HG02852 (cell line): ENCODE results near the gene GRIN2A.

ENCODE experiments used
- ATAC-seq: cut with Tn5 transposase; IDR thresholded peaks from one replicate; pipeline ENCODE4 v1.9.1; 2021; ENCODE audit warnings: mild to moderate bottlenecking, moderate library complexity; ENCODE audit not compliant: unreplicated experiment

The GRIN2A gene

GRCh38 chr16:10137341-10137740 is 44.9 kb downstream of the GRIN2A start:
- no peak for ATAC-seq

DNA sequence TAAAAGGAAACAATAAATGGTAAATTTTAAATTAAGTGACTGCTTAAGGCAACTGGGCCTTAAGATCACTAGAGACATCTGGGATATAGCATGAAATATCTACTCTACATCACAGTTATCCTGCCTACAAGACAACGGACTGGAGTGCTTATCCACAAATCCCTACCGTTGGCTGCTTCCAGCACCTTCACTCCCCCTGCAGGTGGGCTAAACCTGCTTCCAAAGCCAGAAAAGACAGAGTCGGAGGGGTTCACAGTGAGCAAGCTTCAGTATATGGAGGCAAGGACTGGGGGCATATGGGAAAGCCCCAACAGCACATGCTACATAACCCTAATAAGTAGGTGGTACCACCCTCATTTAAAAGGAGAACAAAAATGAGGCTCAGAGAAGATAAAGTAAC is 45.3 kb downstream of the GRIN2A start:
- ATAC-seq, result no peak

- no peak for ATAC-seq
Measured at GRCh38 chr16:10130538-10130937, 51.7 kb downstream of the GRIN2A start.

DNA sequence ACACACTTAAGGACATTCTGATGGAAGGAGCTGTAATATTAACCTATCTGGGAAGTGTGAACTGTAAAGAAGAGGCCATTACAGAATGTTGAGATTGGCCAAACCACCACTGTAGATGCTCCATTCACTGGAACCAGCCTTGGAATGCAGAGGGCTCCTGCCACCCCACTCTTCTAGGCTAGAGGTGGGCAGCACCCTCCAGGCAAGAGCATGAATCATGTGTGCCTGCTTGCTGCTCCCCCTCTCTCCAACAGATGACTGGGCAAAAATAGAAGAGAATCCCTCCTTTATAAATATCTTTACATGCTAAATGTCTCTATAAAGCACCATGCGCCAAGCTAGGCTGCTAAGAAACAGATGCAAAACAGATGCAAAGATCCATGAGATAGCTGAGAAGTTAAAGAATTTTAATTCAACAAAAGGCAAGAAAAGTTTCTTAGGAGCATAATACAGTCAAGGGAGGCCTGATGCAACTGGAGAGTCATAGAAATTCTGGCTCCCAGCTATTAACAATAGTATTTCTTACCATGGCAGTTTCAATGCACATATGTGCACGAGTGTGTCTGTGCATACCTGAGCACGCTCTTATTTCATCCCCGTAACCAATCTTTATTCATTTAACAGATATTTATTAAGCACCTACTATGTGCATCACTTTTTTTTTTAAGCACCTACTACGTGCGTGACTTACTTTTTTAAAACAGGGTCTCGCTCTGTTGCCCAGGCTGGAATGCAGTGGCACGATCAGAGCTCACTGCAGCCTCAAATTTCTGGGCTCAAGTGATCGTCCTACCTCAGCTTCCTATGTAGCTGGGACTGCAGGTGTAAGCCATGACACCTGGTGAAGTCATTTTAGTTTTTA is 53.6 kb downstream of the GRIN2A start:
- no peak for ATAC-seq

GRCh38 chr16:10126686-10127085 is 55.5 kb downstream of the GRIN2A start:
- ATAC-seq, result no peak

GRCh38 chr16:10123141-10123540 is 59.1 kb downstream of the GRIN2A start:
- no peak for ATAC-seq

DNA sequence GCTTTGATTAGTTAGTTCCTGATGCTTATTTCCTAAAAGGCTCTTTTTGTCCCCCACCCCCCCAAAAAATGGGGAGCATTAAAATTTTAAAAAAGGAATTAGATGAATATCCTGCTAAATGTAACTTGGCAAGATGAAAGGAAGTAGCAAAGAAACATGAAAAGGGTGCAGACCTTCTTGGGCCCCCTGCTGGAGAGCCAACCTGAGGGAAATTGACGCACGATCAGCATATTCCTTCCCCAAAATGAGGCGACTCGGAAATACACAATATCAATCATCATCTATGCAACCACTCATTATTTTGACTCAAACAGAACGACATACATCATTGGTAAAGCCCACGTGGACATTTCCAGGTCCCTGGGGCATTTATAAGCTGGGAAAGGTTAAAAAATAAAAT is 59.7 kb downstream of the GRIN2A start:
- no peak for ATAC-seq

DNA sequence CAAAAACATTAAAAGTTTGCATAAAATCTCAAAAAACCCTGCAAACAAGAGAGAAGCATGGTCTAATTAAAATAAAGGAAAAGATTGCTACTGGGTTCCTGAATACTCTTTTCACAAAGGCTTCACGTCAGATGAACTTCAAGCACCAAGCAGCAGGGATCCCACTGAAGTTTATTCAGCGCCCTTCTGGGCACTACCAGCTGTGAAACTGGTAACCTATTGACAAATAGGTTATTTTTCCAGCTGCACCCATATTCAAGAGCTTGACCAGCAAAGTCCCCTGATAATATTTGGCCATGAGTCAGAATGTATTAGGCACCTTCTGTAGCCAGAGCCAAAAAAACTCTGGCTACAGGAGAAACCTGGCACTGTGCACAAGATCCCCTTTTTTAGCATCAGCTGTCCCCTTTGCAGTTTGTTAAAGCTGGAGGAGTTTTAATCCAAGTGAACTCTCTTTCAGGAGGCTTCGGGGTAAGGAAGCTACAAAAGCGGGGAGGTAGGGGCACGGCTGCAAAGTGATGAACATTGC is 60.3 kb downstream of the GRIN2A start:
- ATAC-seq, result no peak

DNA sequence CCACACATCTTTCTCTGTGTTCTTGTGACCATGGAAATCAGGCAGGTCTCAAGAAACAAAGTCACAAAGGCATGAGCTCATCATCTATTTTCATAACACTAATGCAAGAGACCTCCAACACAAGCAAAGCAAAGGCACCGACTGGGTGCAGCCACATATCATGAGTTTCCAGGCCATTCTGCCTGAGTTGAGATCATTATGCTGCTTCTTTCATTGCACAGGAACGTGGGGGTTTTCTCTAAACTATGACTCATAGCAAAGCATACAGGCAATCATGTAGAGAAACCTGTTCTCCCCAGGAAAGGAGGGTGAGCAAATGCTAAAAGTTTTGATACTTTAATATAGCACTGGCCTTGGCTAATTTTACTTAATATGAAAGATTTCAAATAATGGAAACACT is 60.7 kb downstream of the GRIN2A start:
- ATAC-seq, result no peak

DNA sequence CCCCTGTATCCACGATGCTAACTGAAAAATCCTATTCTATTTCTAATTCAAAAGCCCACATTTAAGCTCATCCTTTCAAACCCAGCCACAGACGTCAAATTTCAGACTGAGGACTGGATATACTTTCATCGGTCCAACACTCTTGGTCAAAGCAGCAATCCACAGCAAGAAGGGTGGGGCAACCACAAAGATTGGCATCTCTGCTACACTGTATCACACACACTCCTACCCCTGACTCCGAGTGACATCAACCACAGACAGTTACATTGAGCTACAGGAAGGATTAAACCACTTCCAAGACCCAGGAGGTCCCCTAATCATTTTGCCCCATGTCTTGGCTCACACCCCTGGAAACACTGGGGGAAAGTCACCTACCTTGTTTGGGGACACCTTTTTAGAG is 61.3 kb downstream of the GRIN2A start:
- ATAC-seq, result no peak

DNA sequence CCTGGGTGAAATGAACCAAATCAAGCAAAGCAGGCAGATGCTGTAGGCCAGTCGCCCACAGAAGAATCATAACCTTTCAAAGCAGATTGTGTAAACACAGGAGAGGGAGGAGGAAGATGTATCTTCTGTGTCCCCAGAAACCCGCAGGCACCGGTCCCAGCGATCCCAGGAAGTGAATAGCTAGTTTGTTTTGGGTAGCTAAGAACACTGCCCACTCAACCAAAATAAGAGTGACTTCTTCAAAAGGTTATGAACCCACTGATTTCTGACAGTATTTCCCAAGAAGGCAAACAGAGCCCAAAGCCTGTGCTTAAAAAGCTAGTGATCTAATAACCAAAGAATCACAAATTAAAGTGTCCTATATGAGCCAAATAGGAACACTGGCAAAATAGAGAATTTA is 67.8 kb downstream of the GRIN2A start:
- no peak for ATAC-seq

DNA sequence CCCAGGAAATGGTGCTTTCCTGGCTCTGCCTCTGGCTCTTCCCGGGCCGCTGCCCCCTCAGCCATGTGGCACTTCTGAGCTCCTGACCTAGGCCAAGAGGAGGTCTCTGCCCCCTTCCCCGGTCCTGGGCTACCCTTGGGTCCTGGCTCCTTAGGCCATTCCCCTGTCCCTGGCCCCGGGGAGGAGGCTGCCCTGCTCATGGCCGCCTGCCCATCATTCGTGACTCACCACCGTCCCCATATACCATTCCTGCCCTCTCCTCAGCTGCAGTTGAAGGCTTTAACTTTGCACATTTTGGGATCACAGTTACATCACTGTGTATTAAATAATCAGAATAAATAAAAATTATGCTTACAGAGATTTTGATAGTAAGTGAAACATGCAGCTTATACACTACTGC is 69.0 kb downstream of the GRIN2A start:
- ATAC-seq, result no peak

DNA sequence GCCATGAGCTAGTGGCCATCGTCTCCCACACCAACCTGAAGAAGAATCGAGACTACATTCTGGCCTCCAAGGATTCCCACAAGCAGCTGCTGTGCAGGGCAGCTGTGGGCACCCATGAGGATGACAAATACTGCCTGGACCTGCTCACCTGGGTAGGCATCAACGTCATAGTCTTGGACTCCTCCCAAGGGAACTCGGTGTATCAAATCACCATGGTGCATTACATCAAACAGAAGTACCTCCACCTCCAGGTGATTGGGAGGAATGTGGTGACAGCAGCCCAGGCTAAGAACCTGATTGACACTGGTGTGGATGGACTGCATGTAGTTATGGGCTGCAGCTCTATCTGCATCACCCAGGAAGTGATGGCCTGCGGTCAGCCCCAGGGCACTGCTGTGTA is 70.2 kb downstream of the GRIN2A start:
- no peak for ATAC-seq

GRCh38 chr16:10111156-10111761 is 71.0 kb downstream of the GRIN2A start:
- ATAC-seq, result no peak

DNA sequence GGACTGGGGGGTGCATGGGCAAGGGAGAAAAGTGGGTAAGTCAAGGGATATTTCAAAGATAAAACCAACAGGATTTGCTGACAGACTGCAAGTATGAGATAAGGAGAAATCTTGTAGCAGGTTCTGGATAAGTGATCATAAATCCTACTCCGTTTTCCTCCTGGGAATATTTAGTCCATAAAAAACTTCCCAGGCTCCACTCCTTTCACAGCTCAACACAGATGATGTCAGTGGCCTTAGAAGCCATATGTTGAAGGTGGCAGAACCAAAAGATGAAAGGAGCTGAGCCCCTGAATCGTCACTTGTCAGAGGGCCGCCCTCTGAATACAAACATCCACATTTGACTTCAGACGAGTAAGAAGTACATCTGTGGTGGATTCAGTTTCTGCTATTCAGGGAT is 71.7 kb downstream of the GRIN2A start:
- ATAC-seq, result no peak

DNA sequence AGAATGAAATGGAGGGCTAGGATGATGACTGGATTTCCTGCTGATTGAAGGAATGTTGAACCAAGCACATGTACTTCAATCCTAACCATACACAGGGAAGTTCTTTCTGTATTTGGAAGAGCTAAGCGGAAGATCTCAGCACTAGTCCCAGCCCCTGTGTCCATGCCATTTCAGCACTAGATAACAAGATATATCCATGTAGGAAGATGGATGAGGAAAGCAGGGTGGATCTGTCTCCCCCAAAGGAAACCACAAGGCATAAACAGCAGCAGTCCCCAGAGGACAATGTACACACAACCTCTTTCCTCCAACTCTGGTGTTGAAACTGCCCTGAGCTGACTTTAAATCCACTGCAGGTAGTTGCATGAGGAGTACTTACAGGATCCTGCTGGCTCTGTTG is 75.1 kb downstream of the GRIN2A start:
- ATAC-seq, result no peak

DNA sequence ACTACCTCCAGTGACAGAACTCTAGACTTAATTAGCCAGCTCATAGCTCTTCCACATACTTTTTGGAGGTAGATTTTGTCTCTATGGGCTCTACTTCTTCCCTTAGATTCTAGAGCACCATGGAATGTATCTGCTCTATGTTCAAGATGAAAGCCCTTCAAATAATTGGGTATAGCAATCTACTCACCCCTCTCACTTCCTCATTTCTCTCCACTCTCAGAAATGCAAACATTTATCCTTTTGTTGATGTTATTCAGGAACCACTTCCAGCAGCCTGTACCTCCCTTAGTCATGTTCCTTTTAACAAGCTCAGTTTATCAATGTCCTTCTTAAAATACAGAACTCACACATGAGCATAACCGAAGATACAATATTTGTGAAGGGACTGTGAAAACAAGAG is 78.5 kb downstream of the GRIN2A start:
- no peak for ATAC-seq

DNA sequence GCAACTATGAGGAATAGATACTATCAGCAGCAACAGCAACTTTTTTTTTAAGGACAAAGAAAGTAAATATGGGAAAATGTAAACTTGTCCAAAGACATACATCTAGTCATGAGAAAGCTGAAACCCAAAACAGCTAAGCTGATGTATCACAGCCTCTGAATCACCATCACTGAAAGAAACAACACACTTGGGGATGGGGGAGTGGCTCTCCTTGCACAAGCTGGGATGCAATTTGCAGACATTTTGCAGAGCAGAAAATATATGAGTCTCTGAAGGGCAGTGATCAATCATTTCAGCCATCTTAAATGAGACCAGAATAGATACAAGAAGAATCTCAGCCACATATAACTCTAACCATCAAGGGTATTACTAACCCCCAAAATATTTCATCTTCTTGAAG is 79.1 kb downstream of the GRIN2A start:
- no peak for ATAC-seq

GRCh38 chr16:10100829-10101228 is 81.4 kb downstream of the GRIN2A start:
- no peak for ATAC-seq

- ATAC-seq, result no peak
Measured at GRCh38 chr16:10098991-10099390, 83.2 kb downstream of the GRIN2A start.

DNA sequence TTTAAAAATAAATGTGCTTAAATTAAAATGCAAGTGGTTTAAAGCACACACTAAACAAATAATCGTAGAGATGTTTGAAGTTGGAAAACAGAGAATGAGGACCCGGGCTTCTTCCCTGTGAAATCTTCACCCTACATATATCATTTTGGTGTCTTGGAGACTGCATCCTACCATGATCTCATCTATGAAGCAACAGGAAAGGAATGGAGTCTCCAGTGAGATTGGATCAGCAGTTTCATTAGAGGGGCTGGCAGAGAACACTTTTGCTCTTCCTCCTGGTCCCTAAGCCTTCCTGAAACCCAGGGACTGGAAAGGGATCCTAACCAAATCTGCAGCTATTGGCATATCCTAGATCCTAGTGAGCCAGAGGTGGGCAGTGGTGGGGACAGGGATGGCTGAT is 85.0 kb downstream of the GRIN2A start:
- no peak for ATAC-seq

GRCh38 chr16:10093576-10093975 is 88.7 kb downstream of the GRIN2A start:
- ATAC-seq, result no peak
